Adrenal gland (tissue), 12 donors: Measurements from ENCODE around the gene ADAMTS19. TPM values are rescaled to one million over a fixed set of nuclear protein-coding genes. Genes with fewer than 3 reads are reported as not detected.

Source experiments
- DNase-seq, 7 donors: peaks; one replicate each; pipeline ENCODE4 v3.0.0-alpha.2; 2019 to 2020
- H3K27ac ChIP-seq, 5 donors: fragments of 200-600 bp; sonication (generic) in 4 of 5; 1 replicate in 3 of 5; 2 replicates in 2 of 5; pipeline versions ENCODE4 v1.5.1 to v1.8.0; 2016 to 2020; ENCODE audit warnings: mild to moderate bottlenecking in 1 of 5
- H3K27me3 ChIP-seq: fragments of 200-600 bp; 2 replicates; pipeline ENCODE4 v1.8.0; 2021
- H3K36me3 ChIP-seq, 2 donors: fragments of 200-600 bp; replicated peaks in 1 of 2; 1 replicate in 1 of 2; 2 replicates in 1 of 2; pipeline versions ENCODE4 v1.5.1 to v1.8.0; 2018 to 2022
- H3K4me1 ChIP-seq, 2 donors: fragments of 200-600 bp; replicated peaks in 1 of 2; 1 replicate in 1 of 2; 2 replicates in 1 of 2; pipeline versions ENCODE4 v1.5.1 to v1.8.0; 2018 to 2021
- H3K4me3 ChIP-seq, 4 donors: fragments of 200-600 bp; sonication (generic) in 3 of 4; one replicate each; pipeline ENCODE4 v1.5.1; 2016 to 2018
- H3K9me3 ChIP-seq, 3 donors: fragments of 200-600 bp; sonication (generic) in 1 of 3; replicated peaks in 1 of 3; 1 replicate in 2 of 3; 2 replicates in 1 of 3; pipeline versions ENCODE4 v1.5.1 to v1.8.0; 2016 to 2021
- POLR2A ChIP-seq, 2 donors: fragments of 450-650 bp; IDR thresholded peaks; one replicate each; pipeline ENCODE4 v1.6.1; 2017; ENCODE audit warnings: antibody characterized with exemption in 2 of 2, mild to moderate bottlenecking in 2 of 2, moderate library complexity in 1 of 2
- WGBS, 4 donors: extraction: QIAGEN DNeasy Blood & Tissue Kit in 2 of 4; methylation state at CpG; one replicate each; pipeline versions ENCODE4 v1.1.5 to v1.1.7; 2013 to 2017; 5-methylcytosine and 5-hydroxymethylcytosine counted together
- intact Hi-C, 2 donors: fragments of 100-400 bp; cut with DNase I; formaldehyde crosslinking; loops; one replicate each; pipeline versions ENCODE4 v1.14.1 to v1.15.0; 2022 to 2023
- polyA plus RNA-seq, 3 donors: library from polyadenylated mRNA; stranded (reverse); fragments of 200-250 nt in 2 of 3; fragments of 350-450 nt in 1 of 3; fragmentation: Illumina TruSeq in 1 of 3; extraction: RNeasy Lipid Tissue Mini Kit (QIAGEN cat#74804) in 1 of 3; gene quantifications; one replicate each; pipeline ENCODE4 v1.2.3, GENCODE V29; 2013 to 2014
- total RNA-seq, 9 donors: library from RNA; depleted of rRNA in 4 of 9; stranded (reverse); fragments of >200 nt in 4 of 9; fragments of 120-200 nt in 1 of 9; fragmentation: NEBNext Ultra II Directional in 1 of 9; extraction: Animal tissue kit (Norgen Biotek cat#: 25700) in 1 of 9; gene quantifications; one replicate each; pipeline versions ENCODE4 v1.1.0 to v1.2.4, GENCODE V29; 2013 to 2023
- TF ChIP-seq, protein P1 (sequence below), 6 experiments: fragments of 450-650 bp in 4 of 6; fragments of 200-600 bp in 2 of 6; sonication (generic) in 1 of 6; IDR thresholded peaks; 1 replicate in 5 of 6; 2 replicates in 1 of 6; pipeline versions ENCODE4 v1.5.1 to v1.8.0; 2016 to 2021; ENCODE audit warnings: antibody characterized with exemption in 6 of 6, mild to moderate bottlenecking in 2 of 6, moderate library complexity in 1 of 6
- donor health status: healthy with polysubstance abuse.
- donor health status: Bipolar disorder and iron deficiency.
- donor health status: DM: yes; HTN: yes; CAD: no.
- donor health status: DM: no; HTN: no; CAD: no.
- donor health status: DM: no; HTN: no; CAD: no.
- donor health status: DM: yes; HTN: yes; CAD: no.

The ADAMTS19 gene
- total and polyA plus RNA-seq, 12 donors: 0.14 to 32.9 (median 0.91) TPM; not detected in 3

DNA sequence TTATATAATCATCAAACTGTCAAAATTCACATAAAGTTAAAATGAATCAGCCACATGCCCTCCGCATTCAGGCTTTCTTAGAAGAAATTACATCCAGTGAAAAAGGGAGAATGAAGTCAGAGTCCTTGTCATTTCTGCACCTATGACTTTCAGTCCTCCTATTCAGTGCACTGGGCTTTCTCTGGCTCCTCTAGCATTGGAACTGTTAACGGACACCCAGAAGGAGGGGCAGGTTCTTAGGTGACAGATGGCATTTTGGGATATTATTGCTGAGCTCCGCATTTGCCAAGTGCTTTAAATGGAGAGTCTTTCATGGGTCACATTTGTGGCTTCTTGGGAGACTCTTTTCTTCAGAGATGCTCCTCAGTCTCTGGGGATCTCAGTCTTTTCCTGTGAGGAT lies 40.0 kb downstream of the ADAMTS19 start:
- Histone ChIP-seq H3K27ac (no peak overlapping the region), H3K27me3 (no peaks in the 10 kb centered on the region), H3K36me3 (no peaks in the 10 kb centered on the region), H3K4me3 (no peak overlapping the region), H3K4me1 (no peaks in the 10 kb centered on the region), H3K9me3 (no peaks in the 10 kb centered on the region)
- DNase-seq: no peak
- intact Hi-C loops: no loop called here
- TF ChIP-seq, protein P1, sequence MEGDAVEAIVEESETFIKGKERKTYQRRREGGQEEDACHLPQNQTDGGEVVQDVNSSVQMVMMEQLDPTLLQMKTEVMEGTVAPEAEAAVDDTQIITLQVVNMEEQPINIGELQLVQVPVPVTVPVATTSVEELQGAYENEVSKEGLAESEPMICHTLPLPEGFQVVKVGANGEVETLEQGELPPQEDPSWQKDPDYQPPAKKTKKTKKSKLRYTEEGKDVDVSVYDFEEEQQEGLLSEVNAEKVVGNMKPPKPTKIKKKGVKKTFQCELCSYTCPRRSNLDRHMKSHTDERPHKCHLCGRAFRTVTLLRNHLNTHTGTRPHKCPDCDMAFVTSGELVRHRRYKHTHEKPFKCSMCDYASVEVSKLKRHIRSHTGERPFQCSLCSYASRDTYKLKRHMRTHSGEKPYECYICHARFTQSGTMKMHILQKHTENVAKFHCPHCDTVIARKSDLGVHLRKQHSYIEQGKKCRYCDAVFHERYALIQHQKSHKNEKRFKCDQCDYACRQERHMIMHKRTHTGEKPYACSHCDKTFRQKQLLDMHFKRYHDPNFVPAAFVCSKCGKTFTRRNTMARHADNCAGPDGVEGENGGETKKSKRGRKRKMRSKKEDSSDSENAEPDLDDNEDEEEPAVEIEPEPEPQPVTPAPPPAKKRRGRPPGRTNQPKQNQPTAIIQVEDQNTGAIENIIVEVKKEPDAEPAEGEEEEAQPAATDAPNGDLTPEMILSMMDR (IDR thresholded peaks at IDR 0.05): no peak
- no peak for TF ChIP-seq POLR2A (IDR thresholded peaks at IDR 0.05)
- WGBS, 4 donors: 72 to 95% (median 80%) methylated on average over 2 to 3 of the region's 3 CpGs

DNA sequence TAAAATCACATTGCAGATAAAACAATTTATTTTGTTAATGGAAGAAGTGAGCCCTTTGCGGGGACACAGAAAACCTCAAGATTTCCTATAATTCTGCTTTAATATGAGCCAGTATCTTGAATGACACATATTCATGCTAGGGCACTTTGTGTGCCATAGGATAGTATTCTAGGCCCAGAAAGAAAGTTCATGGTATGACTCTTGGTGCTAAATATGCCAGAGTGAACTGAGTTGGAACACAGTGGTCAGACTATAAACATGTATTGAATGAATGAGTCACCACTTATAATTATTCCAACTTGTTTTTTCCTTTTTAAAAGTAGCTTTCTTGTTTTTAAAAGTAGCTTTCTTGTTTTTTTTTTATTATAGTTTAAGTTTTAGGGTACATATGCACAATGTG lies 46.0 kb downstream of the ADAMTS19 start:
- TF ChIP-seq POLR2A (IDR thresholded peaks at IDR 0.05): no peak
- TF ChIP-seq, protein P1 (IDR thresholded peaks at IDR 0.05): no peak
- H3K27me3 ChIP-seq: no peaks in the 10 kb centered on the region
- H3K4me3 ChIP-seq: no peak overlapping the region
- no peak for DNase-seq
- WGBS, 4 donors: 83 to 95% (median 86%) methylated on average over 1 of the region's 1 CpG
- H3K27ac ChIP-seq: no peak overlapping the region
- intact Hi-C loops: no loop called here
- no peaks in the 10 kb centered on the region for H3K4me1 ChIP-seq
- H3K36me3 ChIP-seq: no peaks in the 10 kb centered on the region
- no peaks in the 10 kb centered on the region for H3K9me3 ChIP-seq

DNA sequence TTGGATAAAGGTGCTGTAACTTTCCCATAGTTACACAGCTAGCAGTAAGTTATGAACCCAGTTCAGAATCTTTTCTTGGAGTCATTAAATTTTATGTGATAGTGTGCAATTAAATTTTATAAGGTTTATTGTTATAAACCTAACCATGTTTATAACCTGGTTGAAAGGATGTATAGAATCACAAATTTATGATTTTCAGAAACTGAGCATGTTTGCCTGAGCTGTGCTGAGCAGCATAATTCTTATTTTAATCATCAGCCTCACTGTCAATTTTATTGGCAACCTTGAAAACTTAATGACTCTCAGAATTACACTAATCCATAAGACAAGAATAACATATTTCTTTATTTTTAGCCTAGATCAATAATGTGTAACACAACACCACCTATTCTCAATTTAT lies 46.9 kb downstream of the ADAMTS19 start:
- intact Hi-C loops: no loop called here
- Histone ChIP-seq H3K27me3 (no peaks in the 10 kb centered on the region), H3K4me1 (no peaks in the 10 kb centered on the region), H3K36me3 (no peaks in the 10 kb centered on the region), H3K9me3 (no peaks in the 10 kb centered on the region), H3K4me3 (no peak overlapping the region), H3K27ac (no peak overlapping the region)
- DNase-seq: no peak
- no peak for TF ChIP-seq POLR2A (IDR thresholded peaks at IDR 0.05)
- TF ChIP-seq, protein P1 (IDR thresholded peaks at IDR 0.05): no peak

DNA sequence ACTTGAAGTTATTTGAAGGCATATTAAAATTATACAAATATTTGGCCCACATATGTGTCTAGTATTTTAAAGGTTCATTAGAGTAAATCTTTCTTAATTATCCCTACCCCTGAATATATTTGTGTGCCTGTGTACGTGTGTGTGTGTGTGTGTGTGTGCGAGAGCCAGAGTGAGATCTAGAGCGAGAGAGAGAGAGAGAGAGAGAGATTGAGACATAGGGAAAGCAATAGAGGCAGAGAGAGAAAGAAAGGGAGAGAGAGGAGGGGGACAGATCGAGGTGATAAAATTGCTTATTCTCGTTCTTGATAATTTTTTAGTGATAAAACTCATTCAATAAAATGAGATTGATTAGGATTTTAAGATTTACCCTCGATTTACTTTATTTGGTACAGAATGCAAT lies 47.4 kb downstream of the ADAMTS19 start:
- no peak for TF ChIP-seq POLR2A (IDR thresholded peaks at IDR 0.05)
- TF ChIP-seq, protein P1 (IDR thresholded peaks at IDR 0.05): no peak
- no peak overlapping the region for H3K27ac ChIP-seq
- intact Hi-C loops: no loop called here
- H3K36me3 ChIP-seq: no peaks in the 10 kb centered on the region
- WGBS, 4 donors: 70 to 85% (median 74%) methylated on average over 6 of the region's 6 CpGs
- no peaks in the 10 kb centered on the region for H3K9me3 ChIP-seq
- no peaks in the 10 kb centered on the region for H3K4me1 ChIP-seq
- no peaks in the 10 kb centered on the region for H3K27me3 ChIP-seq
- H3K4me3 ChIP-seq: no peak overlapping the region
- DNase-seq: no peak
